Measurements from ENCODE around the gene EXTL2.

GRCh38 chr1:100926240-100926639, 31.6 kb upstream of the EXTL2 start:
- TF ChIP-seq POLR2AphosphoS5 (IDR thresholded peaks at IDR 0.05; ENCODE audit: low read depth): no peak
- TF ChIP-seq CTCF (conservative IDR thresholded peaks at IDR 0.05; ENCODE audit: low read depth in 2 of 2): no peak
- TF ChIP-seq REST (IDR thresholded peaks at IDR 0.05; ENCODE audit: unreplicated experiment): no peak
- TF ChIP-seq STAT1 (IDR thresholded peaks at IDR 0.05; ENCODE audit: unreplicated experiment): no peak
- no peak for TF ChIP-seq CREB1 (CRISPR knock-in tag; IDR thresholded peaks at IDR 0.05; ENCODE audit: low read depth)
